GM12865 (cell line): ENCODE results near the gene RUSF1.

Experiments
- DNase-seq: peaks from one replicate; pipeline ENCODE4 v3.0.0; 2010; ENCODE audit warnings: low read depth
- H3K4me3 ChIP-seq: 2 replicates; pipeline ENCODE4 v1.5.1; 2011; ENCODE audit warnings: mild to moderate bottlenecking, low read depth, low read length, control low read depth
- CTCF ChIP-seq: IDR thresholded peaks from 2 replicates; pipeline ENCODE4 v1.5.1; 2011; ENCODE audit warnings: low read length, control low read depth, low read depth, inconsistent platforms; ENCODE audit not compliant: insufficient read depth; ENCODE audit errors: missing control alignments

Gene RUSF1

GRCh38 chr16:31474173-31474714 lies 33.9 kb downstream of the RUSF1 start:
- no peak overlapping the region for H3K4me3 ChIP-seq
- DNase-seq: no peak
- TF ChIP-seq CTCF: no peak

GRCh38 chr16:31473264-31473984 lies 34.8 kb downstream of the RUSF1 start:
- TF ChIP-seq CTCF: no peak
- no peak overlapping the region for H3K4me3 ChIP-seq
- no peak for DNase-seq

DNA sequence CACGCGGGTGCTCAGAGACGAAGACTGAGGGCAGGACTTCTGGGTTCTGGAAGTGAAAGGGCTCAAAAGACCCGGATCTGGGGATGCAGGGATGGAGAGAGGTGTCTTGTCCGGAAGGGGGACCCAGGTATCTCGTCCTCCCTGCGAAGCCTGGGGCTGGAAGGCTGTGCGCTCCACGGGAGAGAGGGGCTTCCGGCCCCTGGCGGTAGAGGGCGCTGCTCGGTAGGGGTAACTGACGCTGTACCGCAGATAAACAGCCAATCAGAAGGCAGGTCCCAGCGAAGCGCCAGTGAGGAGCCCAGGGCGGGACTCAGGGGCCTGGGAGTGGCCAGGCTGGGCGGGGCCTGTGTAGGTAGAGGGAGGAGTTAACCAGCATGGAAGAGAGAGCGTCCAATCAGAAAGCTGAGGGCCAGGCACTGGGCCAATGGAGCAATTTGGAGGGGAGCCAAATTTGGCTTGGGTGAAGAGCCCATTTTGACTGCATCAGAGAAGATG lies 35.4 kb downstream of the RUSF1 start:
- DNase-seq: no peak
- no peak overlapping the region for H3K4me3 ChIP-seq
- TF ChIP-seq CTCF: peak; percentile 6

- H3K4me3 ChIP-seq: no peak within 1 kb of the TSS
- TF ChIP-seq CTCF: no peak
- DNase-seq: no peak
Observed at GRCh38 chr16:31471875-31472708, 36.1 kb downstream of the RUSF1 start, which contains the start of gene TGFB1I1. TSS of gene TGFB1I1 (plus strand) at chr16:31472152. CDS start at chr16:31472189, 37 bp downstream.

DNA sequence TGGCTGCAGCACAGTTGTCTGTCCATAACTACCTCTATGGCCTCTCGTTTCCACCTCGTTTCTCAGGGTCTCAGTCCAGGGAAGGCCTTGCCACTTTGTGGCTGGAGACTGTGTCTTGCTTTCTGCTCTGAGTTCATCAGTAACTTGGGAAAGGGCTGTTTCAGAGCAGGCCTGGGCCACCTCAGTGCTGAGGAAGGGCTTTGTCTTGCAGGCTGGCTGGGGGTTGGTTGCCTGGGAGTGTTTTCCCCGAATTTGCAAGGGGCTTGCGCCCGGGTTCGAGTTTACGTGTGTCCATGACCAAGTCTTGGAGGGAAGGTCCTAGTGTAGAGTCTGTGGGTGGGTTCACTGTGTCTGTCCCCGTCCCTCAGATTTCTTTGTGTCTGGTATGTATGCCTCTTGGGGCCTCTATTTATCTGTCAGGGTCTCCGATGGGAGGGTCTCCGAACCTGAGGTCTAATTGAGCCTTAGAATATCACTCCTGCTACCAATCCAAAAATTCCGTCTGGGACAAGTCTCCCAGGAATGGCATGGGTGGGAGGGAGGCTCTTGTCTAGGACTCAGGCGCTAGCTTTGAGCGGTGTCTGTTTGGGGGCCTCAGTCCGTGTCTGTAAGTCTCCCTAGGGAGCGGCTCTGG lies 36.8 kb downstream of the RUSF1 start:
- TF ChIP-seq CTCF: no peak
- no peak overlapping the region for H3K4me3 ChIP-seq

GRCh38 chr16:31470615-31471014 lies 37.6 kb downstream of the RUSF1 start:
- DNase-seq: no peak
- TF ChIP-seq CTCF: no peak
- H3K4me3 ChIP-seq: no peak overlapping the region

More for the DNA sequence above, 36.8 kb downstream of the RUSF1 start:
- no peak for DNase-seq
